B cell (primary cell): ENCODE measurements around the gene GLI3. TPM values are rescaled to one million over a fixed set of nuclear protein-coding genes. Genes with fewer than 3 reads are reported as not detected.

Experiments used
- ATAC-seq: fragments of 200-7000 bp; cut with Tn5 transposase; one replicate; pipeline ENCODE4 v1.10.0; 2021; ENCODE audit warnings: low read depth, mild to moderate bottlenecking, moderate number of reproducible peaks, moderate library complexity
- CTCF ChIA-PET: fragments of 350-600 bp; sonication (Branson Sonifier 250); formaldehyde crosslinking; loops from one replicate; lab custom pipeline; 2021; ENCODE audit warnings: antibody characterized with exemption, inconsistent platforms; lab: Charles Lee
- POLR2A ChIA-PET: fragments of 350-600 bp; sonication (Branson Sonifier 250); formaldehyde crosslinking; loops from one replicate; lab custom pipeline; 2021; ENCODE audit warnings: antibody characterized with exemption; lab: Charles Lee
- DNase-seq: peaks from one replicate; pipeline ENCODE4 v3.0.0; 2013
- H2AFZ ChIP-seq: 2 replicates; pipeline ENCODE4 v1.6.1; 2012; ENCODE audit warnings: mild to moderate bottlenecking, low read depth, low read length; ENCODE audit not compliant: insufficient read depth, poor library complexity, severe bottlenecking
- H3K27ac ChIP-seq, 2 donors: 1 replicate in 1 of 2; 2 replicates in 1 of 2; pipeline ENCODE4 v1.5.1; 2012 to 2013; ENCODE audit warnings: low read length in 2 of 2, mild to moderate bottlenecking in 2 of 2, moderate library complexity in 1 of 2
- H3K27me3 ChIP-seq, 4 experiments: fragments of 200-600 bp in 1 of 4; sonication (generic) in 1 of 4; replicated peaks in 1 of 4; 1 replicate in 2 of 4; 2 replicates in 2 of 4; pipeline versions ENCODE4 v1.6.1 to v1.7.0; 2013 to 2016; ENCODE audit warnings: low read length in 3 of 4, mild to moderate bottlenecking in 2 of 4, mixed read lengths in 1 of 4, moderate library complexity in 1 of 4; ENCODE audit not compliant: insufficient read depth in 4 of 4, control insufficient read depth in 3 of 4; ENCODE audit errors: control extremely low read depth in 1 of 4
- H3K36me3 ChIP-seq, 2 experiments: replicated peaks in 1 of 2; 1 replicate in 1 of 2; 2 replicates in 1 of 2; pipeline versions ENCODE4 v1.6.1 to v1.7.1; 2013; ENCODE audit warnings: low read length in 1 of 2; ENCODE audit not compliant: insufficient read depth in 2 of 2, control insufficient read depth in 1 of 2; ENCODE audit errors: control extremely low read depth in 1 of 2, extremely low read depth in 1 of 2
- H3K4me1 ChIP-seq, 2 donors: fragments of 200-600 bp in 1 of 2; sonication (generic) in 1 of 2; 1 replicate in 1 of 2; 2 replicates in 1 of 2; pipeline versions ENCODE4 v1.5.1 to v1.6.1; 2013 to 2017; ENCODE audit warnings: low read length in 2 of 2; ENCODE audit not compliant: control insufficient read depth in 2 of 2, insufficient read depth in 2 of 2
- H3K4me2 ChIP-seq: replicated peaks from 2 replicates; pipeline ENCODE3; 2012; ENCODE audit warnings: mild to moderate bottlenecking, low read depth, low read length; ENCODE audit not compliant: poor library complexity, severe bottlenecking
- H3K4me3 ChIP-seq, 5 experiments: fragments of 200-600 bp in 1 of 5; sonication (generic) in 1 of 5; 1 replicate in 3 of 5; 2 replicates in 2 of 5; pipeline versions ENCODE4 v1.5.1 to v1.7.0; 2011 to 2016; ENCODE audit warnings: low read length in 4 of 5, mild to moderate bottlenecking in 4 of 5, low read depth in 2 of 5, control low read depth in 1 of 5, moderate library complexity in 1 of 5; ENCODE audit not compliant: insufficient read depth in 1 of 5; ENCODE audit errors: control extremely low read depth in 1 of 5, extremely low read depth in 1 of 5
- H3K79me2 ChIP-seq: fragments of 200-600 bp; sonication (generic); one replicate; pipeline ENCODE4 v1.6.0; 2016; ENCODE audit warnings: low read length; ENCODE audit not compliant: control insufficient read depth, insufficient read depth
- H3K9ac ChIP-seq: fragments of 200-600 bp; sonication (generic); 2 replicates; pipeline ENCODE4 v1.6.1; 2017; ENCODE audit warnings: mild to moderate bottlenecking, low read length, moderate library complexity
- H3K9me3 ChIP-seq, 3 donors: one replicate each; pipeline versions ENCODE4 v1.6.1 to v1.7.1; 2013; ENCODE audit warnings: low read length in 2 of 3; ENCODE audit not compliant: control insufficient read depth in 2 of 3, insufficient read depth in 1 of 3; ENCODE audit errors: control extremely low read depth in 1 of 3
- H4K20me1 ChIP-seq: 2 replicates; pipeline ENCODE4 v1.6.0; 2012; ENCODE audit warnings: mild to moderate bottlenecking, low read length; ENCODE audit not compliant: insufficient read depth, control insufficient read depth, poor library complexity, severe bottlenecking
- H3K27ac Mint-ChIP-seq: one replicate; pipeline ENCODE4 v1.8.0; 2021; ENCODE audit warnings: mixed read lengths
- H3K27me3 Mint-ChIP-seq: one replicate; pipeline ENCODE4 v1.8.0; 2021; ENCODE audit warnings: mixed read lengths
- H3K4me1 Mint-ChIP-seq: one replicate; pipeline ENCODE4 v1.8.0; 2021; ENCODE audit warnings: mixed read lengths
- H3K4me3 Mint-ChIP-seq: one replicate; pipeline ENCODE4 v1.8.0; 2021; ENCODE audit warnings: mixed read lengths
- H3K9me3 Mint-ChIP-seq: one replicate; pipeline ENCODE4 v1.8.0; 2022; ENCODE audit warnings: mixed read lengths; ENCODE audit not compliant: insufficient read depth
- CTCF ChIP-seq: fragments of 200-600 bp; IDR thresholded peaks from one replicate; pipeline ENCODE4 v1.8.0; 2022; ENCODE audit warnings: antibody characterized with exemption, mild to moderate bottlenecking
- EZH2 ChIP-seq: IDR thresholded peaks from 2 replicates; pipeline ENCODE4 v1.6.1; 2012; ENCODE audit warnings: borderline replicate concordance, low read depth, mild to moderate bottlenecking, moderate library complexity, low read length; ENCODE audit not compliant: insufficient read depth, poor library complexity, severe bottlenecking
- WGBS: methylation state at CpG from one replicate; pipeline ENCODE4 v1.1.5; 2013; ENCODE audit warnings: missing lambda C conversion rate; ENCODE audit not compliant: insufficient coverage; 5-methylcytosine and 5-hydroxymethylcytosine counted together
- intact Hi-C: fragments of 100-400 bp; cut with micrococcal nuclease; formaldehyde crosslinking; loops from one replicate; pipeline ENCODE4 v1.10.0; 2022
- polyA plus RNA-seq: library from polyadenylated mRNA; depleted of rRNA; stranded (reverse); fragments of >200 nt; gene quantifications from 2 replicates; pipeline ENCODE4 v1.2.3, GENCODE V29; 2012
- total RNA-seq, 2 donors: library from RNA; stranded (reverse); fragments of 120-200 nt in 1 of 2; gene quantifications; 1 replicate in 1 of 2; 2 replicates in 1 of 2; pipeline versions ENCODE4 v1.2.3 to v1.2.4, GENCODE V29; 2013 to 2022

The GLI3 gene
- total and polyA plus RNA-seq, 2 donors (not counting 1 experiment from before 2014, with no cell fraction given), result not detected

DNA sequence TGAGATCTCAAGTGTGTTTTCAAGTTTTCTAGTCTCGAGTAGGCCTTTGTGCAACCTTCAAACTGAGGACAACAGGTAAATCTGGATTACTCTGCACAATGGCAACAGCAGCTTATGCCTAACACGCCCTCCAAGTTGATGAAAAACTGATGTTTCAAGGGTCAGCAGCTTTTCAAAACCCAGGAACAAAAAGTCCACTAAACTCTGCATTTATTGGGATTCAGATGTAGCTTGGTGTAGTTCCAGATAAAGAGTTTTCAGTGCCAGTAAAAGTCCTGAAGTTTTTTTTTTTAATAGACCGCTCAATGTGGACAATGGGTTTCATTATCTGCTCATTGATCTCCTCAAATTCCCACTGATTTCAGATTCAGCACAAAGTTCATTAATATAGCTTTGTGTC lies 259.3 kb downstream of the GLI3 start:
- Mint-ChIP-seq H3K27ac (no peak overlapping the region), H3K27me3 (peaks cover 13% of the 10 kb centered on the region), H3K4me1 (no peaks in the 10 kb centered on the region), H3K9me3 (no peaks in the 10 kb centered on the region), H3K4me3 (no peak overlapping the region)
- WGBS, result no CpG with 5 or more reads among the region's 3 CpGs
- POLR2A ChIA-PET, result interaction anchor here (0.6 kb wide), 1 partner anchor 1537 kb away, joined by 4 read pairs; no protein-coding TSS in a partner anchor
- H3K27ac ChIP-seq, result no peak overlapping the region
- no peak for TF ChIP-seq EZH2
- TF ChIP-seq CTCF, result no peak
- H3K79me2 ChIP-seq, result no peaks in the 10 kb centered on the region
- H3K4me2 ChIP-seq, result no peak overlapping the region
- H2AFZ ChIP-seq, result no peak overlapping the region
- no peaks in the 10 kb centered on the region for H3K9me3 ChIP-seq
- H3K27me3 ChIP-seq, result peaks cover 0 to 4% (median 2%) of the 10 kb centered on the region in 4 experiments
- H4K20me1 ChIP-seq, result no peaks in the 10 kb centered on the region
- no peak overlapping the region for H3K9ac ChIP-seq
- no peak overlapping the region for H3K4me3 ChIP-seq
- no peak for ATAC-seq
- no peaks in the 10 kb centered on the region for H3K36me3 ChIP-seq
- no peak for DNase-seq
- intact Hi-C loops, result loop anchor here (10.0 kb wide), 1 partner anchor 907 kb away; no protein-coding TSS in a partner anchor
- H3K4me1 ChIP-seq, result no peaks in the 10 kb centered on the region
- CTCF ChIA-PET, result interaction anchor here (0.6 to 2.4 kb wide), 10 partner anchors 10 to 1861 kb away, joined by 3 to 11 read pairs (median 4); partner anchors contain the start of gene STK17A

- TF ChIP-seq CTCF, result peak; percentile 35
- TF ChIP-seq EZH2, result no peak
- H4K20me1 ChIP-seq, result no peaks in the 10 kb centered on the region
- peaks cover 0 to 4% (median 2%) of the 10 kb centered on the region in 4 experiments for H3K27me3 ChIP-seq
- no peaks in the 10 kb centered on the region for H3K36me3 ChIP-seq
- peak; percentile 21 for DNase-seq
- no peak overlapping the region for H3K27ac ChIP-seq
- Mint-ChIP-seq H3K27ac (no peak overlapping the region), H3K4me1 (no peaks in the 10 kb centered on the region), H3K9me3 (no peaks in the 10 kb centered on the region), H3K4me3 (no peak overlapping the region), H3K27me3 (peaks cover 13% of the 10 kb centered on the region)
- H3K4me2 ChIP-seq, result no peak overlapping the region
- no peak overlapping the region for H3K9ac ChIP-seq
- intact Hi-C loops, result loop anchor here (10.0 kb wide), 1 partner anchor 908 kb away; no protein-coding TSS in a partner anchor
- H3K4me3 ChIP-seq, result no peak overlapping the region
- H3K9me3 ChIP-seq, result no peaks in the 10 kb centered on the region
- H3K79me2 ChIP-seq, result no peaks in the 10 kb centered on the region
- CTCF ChIA-PET, result interaction anchor here (0.6 to 2.4 kb wide), 8 partner anchors 19 to 1862 kb away, joined by 3 to 11 read pairs (median 4); partner anchors contain the start of gene STK17A
- ATAC-seq, result no peak
- POLR2A ChIA-PET, result no interaction called here
- H3K4me1 ChIP-seq, result no peaks in the 10 kb centered on the region
- 75% methylated on average over 8 of the region's 9 CpGs for WGBS
- H2AFZ ChIP-seq, result no peak overlapping the region
Measured at GRCh38 chr7:41977151-41977651, 259.8 kb downstream of the GLI3 start.
